NCI-H1417 treated with DMSO at 0.1 percent for 48 hours (cell line): ENCODE data around the gene JMJD6.

Experiments used
- DNase-seq: peaks from one replicate; lab custom pipeline; 2025; lab: John Stamatoyannopoulos, UW

JMJD6 gene

DNA sequence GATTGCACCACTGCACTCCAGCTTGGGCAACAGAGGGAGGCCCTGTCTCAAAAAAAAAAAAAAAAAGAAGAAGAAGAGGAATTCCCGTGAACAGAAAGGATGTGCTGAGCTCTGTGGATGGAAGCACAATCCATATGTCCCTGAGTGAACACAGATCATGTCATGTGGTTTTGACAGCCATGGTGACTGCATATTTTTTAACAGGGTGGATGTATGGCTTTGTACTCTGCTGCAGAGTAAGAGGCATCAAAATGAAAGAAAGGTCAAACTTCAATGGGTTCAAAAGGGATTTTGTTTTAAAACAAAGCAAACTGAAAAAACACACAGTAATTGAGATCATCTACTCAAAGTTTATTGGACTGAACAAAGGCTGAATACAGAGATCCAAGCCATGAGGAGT is 47.2 kb downstream of the JMJD6 start:
- no peak for DNase-seq

DNA sequence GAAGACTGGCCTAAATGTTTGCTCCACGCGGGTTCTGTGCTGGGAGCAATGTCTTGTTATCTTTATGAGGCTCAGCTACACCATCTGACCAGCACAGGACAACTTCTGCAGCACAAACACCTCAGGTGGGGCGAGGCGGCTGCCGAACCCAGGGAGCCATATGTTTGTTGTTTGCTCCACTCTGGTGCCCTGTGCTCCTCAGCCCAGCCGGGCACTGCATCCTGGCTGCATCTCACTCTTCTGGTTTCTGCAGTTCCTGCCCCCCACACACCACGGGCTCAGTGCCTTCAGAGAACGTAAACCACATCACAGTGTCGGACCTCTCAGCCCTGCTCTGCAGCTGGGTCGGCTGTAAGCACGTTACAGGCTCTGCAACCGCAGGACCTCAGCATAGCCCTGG is 48.1 kb downstream of the JMJD6 start:
- DNase-seq = no peak

DNA sequence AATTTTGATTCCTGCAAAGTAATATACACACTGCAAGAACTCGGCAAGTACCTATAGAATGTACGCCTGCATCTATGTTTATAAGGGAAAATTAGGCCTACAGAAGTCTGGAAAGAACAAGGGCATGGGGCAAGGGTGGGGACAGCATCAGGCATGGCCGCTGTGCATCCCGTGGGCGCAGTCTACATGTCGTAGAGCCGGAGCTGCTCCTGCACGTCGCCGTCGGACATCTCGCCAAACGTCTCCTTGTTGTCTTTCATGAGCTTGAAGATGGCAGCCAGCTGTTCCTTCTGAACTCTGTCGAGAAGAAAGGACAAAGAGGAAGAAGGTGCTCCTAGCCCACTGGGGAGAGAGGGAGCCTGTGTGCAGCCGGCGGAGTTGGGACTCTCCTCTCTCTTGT is 49.0 kb downstream of the JMJD6 start:
- no peak for DNase-seq

DNA sequence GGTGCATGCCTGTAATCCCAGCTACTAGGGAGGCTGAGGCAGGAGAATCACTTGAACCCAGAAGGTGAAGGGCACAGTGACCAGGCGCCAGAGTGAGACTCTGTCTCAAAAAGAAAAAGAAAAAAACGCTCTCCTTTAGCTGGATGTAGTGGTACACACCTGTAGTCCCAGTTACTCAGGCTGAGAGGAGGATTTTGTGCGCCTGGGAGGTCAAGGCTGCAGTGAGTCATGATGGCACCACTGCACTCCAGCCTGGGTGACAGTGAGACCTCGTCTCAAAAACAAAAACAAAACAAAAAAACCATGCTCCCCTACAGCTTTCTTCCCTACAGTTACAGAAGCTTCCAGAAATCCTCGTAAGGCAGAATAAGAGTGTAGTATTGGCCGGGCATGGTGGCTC is 49.8 kb downstream of the JMJD6 start:
- DNase-seq = no peak

DNA sequence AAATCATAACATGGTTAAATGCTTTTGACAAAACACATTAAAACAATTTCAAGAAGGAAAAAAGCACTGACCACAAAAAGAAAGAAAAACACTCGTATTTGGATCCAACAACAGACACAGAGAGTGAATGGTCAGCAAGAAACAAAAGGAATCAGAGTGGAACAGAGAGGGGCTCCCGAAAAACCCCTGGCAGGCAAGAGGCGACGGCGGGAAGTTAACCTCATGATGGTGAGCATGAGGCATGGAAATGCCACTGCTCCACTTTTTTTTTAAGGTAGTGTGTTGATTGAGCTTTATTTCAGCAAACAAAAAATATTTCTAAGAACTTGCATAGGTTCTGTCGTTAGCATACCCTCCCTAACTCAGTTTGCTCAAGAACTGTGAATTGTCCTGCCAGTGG is 50.8 kb downstream of the JMJD6 start:
- DNase-seq = no peak

DNA sequence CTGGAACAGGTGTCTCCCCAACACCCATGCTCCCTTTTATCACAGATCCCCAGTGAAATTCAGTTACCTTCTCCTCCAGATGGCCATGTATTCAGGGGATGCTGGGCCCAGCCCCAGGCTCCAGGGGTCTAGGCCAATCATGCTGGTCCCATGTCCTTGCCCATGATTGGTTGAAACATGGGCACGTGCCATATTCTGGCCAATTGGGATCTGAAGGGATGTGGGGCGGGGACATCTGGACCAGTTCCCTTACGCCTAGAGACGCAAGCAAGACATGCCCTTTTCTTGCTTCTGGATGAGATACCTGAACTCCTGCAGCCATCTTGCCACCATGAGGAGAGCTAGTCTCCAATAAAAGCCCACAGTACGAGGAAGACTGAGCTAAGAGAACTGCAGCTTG is 51.8 kb downstream of the JMJD6 start:
- DNase-seq = no peak

DNA sequence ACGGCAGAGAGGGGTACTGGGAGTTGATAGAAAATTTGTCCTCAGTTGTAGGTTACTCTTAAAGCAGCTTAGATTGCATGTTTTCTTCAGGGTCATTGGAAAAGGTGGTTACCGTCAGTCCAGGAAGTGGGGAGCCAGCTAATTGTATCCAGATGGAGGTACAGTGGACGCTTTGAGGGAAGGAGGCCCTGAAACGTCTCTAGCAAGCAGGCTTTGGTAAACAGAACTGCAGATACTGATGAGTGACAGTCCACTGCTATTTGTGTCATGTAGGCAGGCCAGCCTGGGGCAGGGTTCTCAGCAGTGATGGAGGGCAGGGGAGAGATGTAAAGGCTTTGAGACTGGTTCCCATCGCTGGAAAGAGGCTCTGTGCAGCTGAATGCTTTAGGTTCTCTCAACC is 52.7 kb downstream of the JMJD6 start:
- no peak for DNase-seq

DNA sequence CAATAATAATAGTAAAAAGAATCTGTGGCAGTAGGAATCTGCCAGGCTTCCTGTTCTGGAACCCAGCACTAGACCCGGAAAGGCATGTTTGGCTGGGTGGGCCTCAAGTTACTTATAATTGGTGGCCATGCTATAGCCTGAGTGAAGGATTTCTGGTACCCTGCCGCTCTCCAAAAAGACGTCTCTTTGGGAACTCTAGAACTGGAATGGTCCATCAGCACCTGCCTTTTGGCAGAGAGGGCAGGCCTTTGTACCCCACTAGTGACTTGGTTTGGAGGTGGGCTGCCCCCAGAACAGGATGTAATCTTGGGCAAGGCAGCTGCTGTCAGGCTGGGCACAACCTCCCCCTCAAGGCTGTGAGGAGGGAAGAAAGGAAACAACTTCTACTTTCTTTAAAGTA is 53.5 kb downstream of the JMJD6 start:
- no peak for DNase-seq

DNA sequence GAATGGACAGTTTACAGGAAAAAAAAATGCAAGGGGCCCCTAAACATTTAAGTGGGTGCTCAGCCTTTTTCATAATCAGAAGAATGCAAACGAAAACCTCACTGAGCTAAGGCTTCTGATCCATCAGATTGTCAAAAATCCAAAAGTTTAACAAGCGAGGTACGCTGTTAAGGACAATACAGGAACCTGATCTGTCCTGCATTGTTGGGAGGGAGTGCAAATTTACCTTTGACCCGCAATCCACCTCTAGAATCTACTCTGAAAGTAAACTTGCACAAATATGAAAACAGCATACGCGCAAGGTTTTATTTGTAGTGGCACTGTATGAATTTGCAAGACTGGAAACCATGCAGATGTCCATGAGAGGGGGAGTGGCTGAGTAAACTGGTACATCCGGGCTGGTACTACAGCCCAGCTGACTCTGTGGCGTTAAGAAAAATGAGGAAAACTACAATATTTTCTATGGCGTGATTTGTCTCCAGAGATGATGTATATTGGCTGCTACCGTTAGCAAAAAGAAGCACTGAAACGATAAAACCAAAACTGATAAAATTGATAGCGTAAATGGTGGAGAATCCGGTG is 54.0 kb downstream of the JMJD6 start:
- DNase-seq = no peak

DNA sequence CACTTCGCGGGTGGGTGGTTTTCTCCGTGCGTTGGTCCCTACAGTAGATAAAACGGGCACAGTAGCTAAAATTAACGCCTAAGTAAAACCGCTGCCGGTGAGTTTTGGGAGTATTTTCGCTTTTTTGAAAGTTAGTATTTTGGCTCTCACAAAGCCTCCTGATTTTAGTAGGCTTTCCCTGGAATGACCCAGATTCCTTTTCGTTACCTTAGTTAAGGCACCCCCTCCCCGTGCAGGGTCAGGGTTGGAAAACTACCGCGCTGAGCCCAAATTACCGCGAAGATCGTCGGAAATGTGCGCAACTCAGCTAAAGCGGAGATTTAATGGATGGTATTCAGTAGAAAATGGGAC is 54.5 kb downstream of the JMJD6 start:
- no peak for DNase-seq

DNA sequence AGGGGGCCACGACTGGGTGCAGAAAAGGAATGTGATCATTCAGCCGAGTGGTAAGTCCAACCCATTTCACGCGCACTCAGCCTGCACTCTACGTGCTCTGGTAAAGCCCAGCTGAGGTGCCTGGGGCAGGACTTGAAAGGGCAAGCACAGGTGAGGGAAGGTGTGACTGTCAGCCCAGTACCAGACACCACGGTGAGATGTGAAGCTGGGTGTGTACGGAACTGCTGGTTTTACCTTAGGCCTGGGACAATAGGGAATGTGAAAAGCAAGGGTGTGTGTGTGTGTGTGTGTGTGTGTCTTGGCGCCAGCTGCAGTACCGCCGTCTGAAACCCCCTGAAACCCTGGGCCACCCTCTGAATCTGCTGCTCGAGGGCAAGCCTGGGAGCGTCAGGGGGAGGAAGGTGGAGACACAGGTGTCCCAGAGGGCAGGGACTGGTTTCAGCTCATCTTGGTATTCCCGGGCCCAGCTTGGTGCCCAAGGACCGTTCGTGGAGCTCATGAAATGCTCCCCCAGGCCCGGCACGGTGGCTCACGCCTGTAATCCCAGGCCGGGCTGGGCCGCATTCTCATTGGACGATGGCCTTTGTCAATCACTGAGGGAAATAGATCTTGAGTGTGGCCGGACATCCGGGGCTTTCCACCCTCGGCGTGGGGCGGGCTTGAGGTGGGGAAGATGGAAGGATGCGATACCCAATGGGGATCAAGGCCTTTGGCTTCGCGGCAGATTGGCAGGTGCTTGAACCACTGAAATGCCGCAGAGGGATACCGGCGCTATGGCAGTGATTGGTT is 55.1 kb downstream of the JMJD6 start:
- peak; percentile 98 for DNase-seq

DNA sequence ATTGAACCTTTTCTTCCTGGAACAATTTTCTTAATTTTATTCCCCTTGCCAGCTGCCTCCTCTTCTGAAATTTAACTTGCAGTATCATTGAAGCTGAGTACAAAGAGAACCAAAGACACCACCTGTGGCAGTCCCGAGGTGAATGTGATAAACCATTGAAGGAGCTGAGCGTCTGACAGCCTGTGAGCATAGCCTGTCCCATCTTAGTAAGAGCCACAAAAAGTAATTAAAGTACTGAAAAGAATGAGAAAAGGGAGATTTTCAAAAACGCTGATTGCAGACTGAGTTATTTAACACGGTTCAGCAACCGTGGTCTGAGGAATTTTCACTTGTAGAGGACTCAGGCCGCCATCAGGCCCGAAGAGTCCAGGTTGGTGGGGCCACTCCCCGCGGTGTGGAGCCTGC is 55.7 kb downstream of the JMJD6 start:
- no peak for DNase-seq

DNA sequence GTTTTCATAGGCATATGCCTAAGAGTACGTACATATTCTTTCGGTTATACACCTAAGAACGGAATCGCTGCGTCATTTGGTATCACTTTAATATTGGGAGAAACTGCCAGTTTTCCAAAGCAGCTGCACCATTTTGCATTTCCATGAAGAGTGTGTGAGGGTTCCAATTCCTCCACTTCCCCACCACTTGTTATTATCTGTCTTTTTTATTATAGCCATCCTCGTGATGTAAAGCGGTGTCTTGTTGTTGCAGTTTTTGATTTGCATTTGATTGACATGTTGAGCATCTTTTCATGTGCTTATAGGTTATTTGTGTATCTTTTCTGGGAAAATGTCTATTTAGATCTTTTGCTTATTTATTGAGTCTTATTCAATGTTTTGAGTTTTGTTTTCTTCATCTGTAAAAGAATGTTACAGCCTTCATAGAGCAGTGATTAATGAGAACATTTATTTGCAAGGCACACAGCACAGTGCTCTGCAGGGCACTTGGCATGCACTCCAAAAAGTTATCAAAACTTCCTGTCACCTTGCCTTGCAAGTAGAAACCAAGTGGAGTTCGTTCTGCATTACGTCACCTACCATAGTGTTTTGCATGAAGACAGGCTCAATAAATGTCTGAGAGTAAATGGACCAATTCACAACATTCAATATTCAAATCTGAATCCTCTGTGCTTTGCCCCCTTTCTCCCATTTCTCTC is 56.2 kb downstream of the JMJD6 start:
- no peak for DNase-seq
